Ascending aorta (tissue), 2 donors: Measurements from ENCODE around the gene MYADML2. TPM values are rescaled to one million over a fixed set of nuclear protein-coding genes. Genes with fewer than 3 reads are reported as not detected.

Experiments used
- DNase-seq, 2 donors: peaks; one replicate each; pipeline ENCODE4 v3.0.0-alpha.2; 2019; ENCODE audit warnings: low spot score in 2 of 2
- H3K27ac ChIP-seq, 2 donors: fragments of 200-600 bp; sonication (generic); one replicate each; pipeline ENCODE4 v1.5.1; 2016 to 2017; ENCODE audit warnings: mild to moderate bottlenecking in 1 of 2
- H3K27me3 ChIP-seq: fragments of 200-600 bp; sonication (generic); one replicate; pipeline ENCODE4 v1.5.1; 2017
- H3K36me3 ChIP-seq, 2 donors: fragments of 200-600 bp; sonication (generic); one replicate each; pipeline ENCODE4 v1.5.1; 2016
- H3K4me1 ChIP-seq, 2 donors: fragments of 200-600 bp; sonication (generic); one replicate each; pipeline ENCODE4 v1.5.1; 2016 to 2017; ENCODE audit warnings: mild to moderate bottlenecking in 1 of 2
- H3K4me3 ChIP-seq, 2 donors: fragments of 200-600 bp; sonication (generic); one replicate each; pipeline ENCODE4 v1.5.1; 2016 to 2017; ENCODE audit warnings: mild to moderate bottlenecking in 1 of 2
- H3K9me3 ChIP-seq, 2 donors: fragments of 200-600 bp; sonication (generic); one replicate each; pipeline ENCODE4 v1.5.1; 2016
- intact Hi-C: fragments of 100-400 bp; cut with DNase I; formaldehyde crosslinking; loops from one replicate; pipeline ENCODE4 v1.15.1; 2023
- total RNA-seq: library from RNA; depleted of rRNA; stranded (reverse); fragments of >200 nt; gene quantifications from one replicate; pipeline ENCODE4 v1.1.0, GENCODE V29; 2016
- TF ChIP-seq, protein P1 (sequence below), 3 experiments: fragments of 200-600 bp in 2 of 3; fragments of 450-650 bp in 1 of 3; sonication (generic) in 2 of 3; IDR thresholded peaks; one replicate each; pipeline ENCODE4 v1.5.1; 2016 to 2019; ENCODE audit warnings: antibody characterized with exemption in 3 of 3, mild to moderate bottlenecking in 1 of 3, moderate library complexity in 1 of 3

The MYADML2 gene
- total RNA-seq, 1 donor from 2014 or later: not detected

DNA sequence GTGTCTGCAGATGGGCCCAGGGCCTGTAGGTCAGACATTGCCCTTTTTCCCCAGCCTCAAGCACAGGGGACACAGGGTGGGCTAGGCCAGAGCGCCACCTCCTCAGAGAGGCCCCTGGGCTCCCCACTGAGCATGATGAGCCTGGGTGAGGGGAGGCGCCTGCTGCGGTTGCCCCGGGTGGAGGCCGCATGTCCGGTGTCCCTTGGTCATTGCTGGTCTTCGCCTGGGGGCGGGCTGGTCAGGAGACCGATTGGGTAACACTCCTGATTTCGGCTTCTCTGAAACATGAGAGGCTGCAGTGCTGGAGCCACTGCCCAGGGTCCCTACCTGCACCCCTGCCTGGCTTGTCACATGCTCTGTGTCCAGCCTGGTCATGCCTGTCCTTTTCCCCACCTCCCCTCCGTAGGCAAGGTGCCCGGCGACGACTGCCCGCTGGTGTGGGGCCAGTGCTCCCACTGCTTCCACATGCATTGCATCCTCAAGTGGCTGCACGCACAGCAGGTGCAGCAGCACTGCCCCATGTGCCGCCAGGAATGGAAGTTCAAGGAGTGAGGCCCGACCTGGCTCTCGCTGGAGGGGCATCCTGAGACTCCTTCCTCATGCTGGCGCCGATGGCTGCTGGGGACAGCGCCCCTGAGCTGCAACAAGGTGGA, 47.4 kb downstream of the MYADML2 start:
- H3K36me3 ChIP-seq: peaks cover 27 to 61% of the 10 kb centered on the region in 2 donors
- peak in 1 of 2 donors; percentile 63 for DNase-seq
- intact Hi-C loops: no loop called here

DNA sequence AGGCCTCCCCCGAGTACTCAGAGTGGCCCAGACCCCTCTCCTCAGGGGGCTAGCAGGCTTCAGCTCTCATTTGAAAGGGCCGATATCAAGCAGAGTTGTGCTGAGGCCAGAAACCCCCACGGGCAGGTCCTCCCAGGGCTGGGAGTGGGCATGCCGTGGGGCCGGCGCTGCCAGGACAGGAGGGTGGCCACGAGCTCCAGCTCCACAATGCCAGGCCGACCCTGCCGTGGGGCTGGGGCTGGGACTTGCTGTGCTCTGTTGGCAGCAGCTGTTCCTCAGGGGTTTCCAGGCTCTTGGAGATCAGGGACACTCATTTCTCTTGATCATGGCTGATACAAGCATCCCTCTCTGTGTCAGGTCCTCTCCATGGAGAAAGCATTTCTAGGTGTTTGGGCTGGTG, 48.1 kb downstream of the MYADML2 start:
- DNase-seq: no peak
- intact Hi-C loops: no loop called here
- Histone ChIP-seq H3K27me3 (no peaks in the 10 kb centered on the region), H3K36me3 (peaks cover 27 to 68% of the 10 kb centered on the region in 2 donors), H3K27ac (no peak overlapping the region), H3K4me3 (no peak overlapping the region), H3K4me1 (peaks cover 5 to 10% of the 10 kb centered on the region in 2 donors), H3K9me3 (no peaks in the 10 kb centered on the region)
- TF ChIP-seq, protein P1, sequence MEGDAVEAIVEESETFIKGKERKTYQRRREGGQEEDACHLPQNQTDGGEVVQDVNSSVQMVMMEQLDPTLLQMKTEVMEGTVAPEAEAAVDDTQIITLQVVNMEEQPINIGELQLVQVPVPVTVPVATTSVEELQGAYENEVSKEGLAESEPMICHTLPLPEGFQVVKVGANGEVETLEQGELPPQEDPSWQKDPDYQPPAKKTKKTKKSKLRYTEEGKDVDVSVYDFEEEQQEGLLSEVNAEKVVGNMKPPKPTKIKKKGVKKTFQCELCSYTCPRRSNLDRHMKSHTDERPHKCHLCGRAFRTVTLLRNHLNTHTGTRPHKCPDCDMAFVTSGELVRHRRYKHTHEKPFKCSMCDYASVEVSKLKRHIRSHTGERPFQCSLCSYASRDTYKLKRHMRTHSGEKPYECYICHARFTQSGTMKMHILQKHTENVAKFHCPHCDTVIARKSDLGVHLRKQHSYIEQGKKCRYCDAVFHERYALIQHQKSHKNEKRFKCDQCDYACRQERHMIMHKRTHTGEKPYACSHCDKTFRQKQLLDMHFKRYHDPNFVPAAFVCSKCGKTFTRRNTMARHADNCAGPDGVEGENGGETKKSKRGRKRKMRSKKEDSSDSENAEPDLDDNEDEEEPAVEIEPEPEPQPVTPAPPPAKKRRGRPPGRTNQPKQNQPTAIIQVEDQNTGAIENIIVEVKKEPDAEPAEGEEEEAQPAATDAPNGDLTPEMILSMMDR (IDR thresholded peaks at IDR 0.05): no peak

More for the DNA sequence above, 47.4 kb downstream of the MYADML2 start:
- TF ChIP-seq, protein P1 (IDR thresholded peaks at IDR 0.05): no peak
- Histone ChIP-seq H3K4me3 (no peak overlapping the region), H3K9me3 (no peaks in the 10 kb centered on the region), H3K27ac (no peak overlapping the region), H3K4me1 (peaks cover 5 to 10% of the 10 kb centered on the region in 2 donors), H3K27me3 (no peaks in the 10 kb centered on the region)

DNA sequence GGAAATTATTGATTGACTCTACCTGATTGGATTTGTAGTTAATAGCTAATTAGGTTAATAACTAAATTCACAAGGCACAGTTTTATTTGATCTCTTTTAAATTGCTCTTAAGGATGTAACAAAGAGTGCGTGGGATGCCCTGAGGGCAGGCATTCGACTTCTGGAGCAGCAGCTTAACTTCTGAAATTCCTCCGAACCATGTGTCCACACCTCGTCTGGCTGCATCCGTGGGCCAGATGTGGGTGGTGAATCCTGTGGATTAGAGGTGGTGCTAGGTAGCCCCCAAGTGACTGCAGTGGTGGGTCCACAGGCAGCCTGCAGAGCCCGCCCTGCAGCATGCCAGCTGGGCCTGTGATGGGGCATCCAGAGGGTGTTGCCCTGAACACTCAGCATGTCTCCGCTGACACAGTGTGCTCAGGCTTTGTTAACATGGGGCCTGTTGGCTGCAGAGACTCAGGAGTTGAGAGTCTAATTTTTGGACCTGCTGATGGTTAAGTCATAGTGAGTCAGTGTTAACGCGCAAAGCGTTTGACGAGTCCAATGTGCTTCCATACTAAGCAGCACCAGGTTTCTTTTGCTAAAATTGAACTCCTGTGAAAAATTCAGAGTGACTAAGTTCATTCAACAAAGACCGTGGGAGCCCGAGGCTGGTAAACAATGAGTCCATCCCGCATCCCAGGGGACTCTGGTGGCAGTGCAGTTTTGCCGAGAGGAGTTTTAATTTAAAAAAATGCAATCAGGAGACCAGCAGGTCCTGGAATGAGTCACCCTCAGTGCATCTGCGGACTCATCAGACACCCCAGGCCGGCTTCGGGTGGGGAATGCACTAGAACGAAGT, 48.8 kb downstream of the MYADML2 start:
- Histone ChIP-seq H3K9me3 (no peaks in the 10 kb centered on the region), H3K36me3 (peaks cover 27 to 71% of the 10 kb centered on the region in 2 donors), H3K27me3 (no peaks in the 10 kb centered on the region), H3K4me3 (no peak overlapping the region), H3K4me1 (peaks cover 5 to 10% of the 10 kb centered on the region in 2 donors), H3K27ac (no peak overlapping the region)
- intact Hi-C loops: no loop called here
- DNase-seq: no peak
- TF ChIP-seq, protein P1 (IDR thresholded peaks at IDR 0.05): no peak

DNA sequence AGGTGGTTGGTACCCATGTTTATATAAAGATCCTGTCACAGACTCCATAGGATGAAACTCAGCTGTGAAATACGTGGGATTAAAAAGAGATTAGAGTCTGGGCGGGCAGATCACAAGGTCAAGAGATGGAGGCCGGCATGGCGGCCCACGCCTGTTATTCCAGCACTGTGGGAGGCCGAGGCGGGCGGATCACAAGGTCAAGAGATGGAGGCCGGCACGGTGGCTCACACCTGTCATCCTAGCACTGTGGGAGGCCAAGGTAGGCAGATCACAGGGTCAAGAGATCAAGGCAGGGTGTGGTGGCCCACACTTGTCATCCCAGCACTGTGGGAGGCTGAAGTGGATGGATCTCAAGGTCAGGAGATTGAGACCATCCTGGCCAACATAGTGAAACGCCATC, 51.6 kb downstream of the MYADML2 start:
- H3K27ac ChIP-seq: no peak overlapping the region
- no peak overlapping the region for H3K4me3 ChIP-seq
- H3K36me3 ChIP-seq: peaks cover 27 to 67% of the 10 kb centered on the region in 2 donors
- TF ChIP-seq, protein P1 (IDR thresholded peaks at IDR 0.05): no peak
- H3K4me1 ChIP-seq: peaks cover 6 to 13% of the 10 kb centered on the region in 2 donors
- intact Hi-C loops: no loop called here
- no peaks in the 10 kb centered on the region for H3K27me3 ChIP-seq
- no peaks in the 10 kb centered on the region for H3K9me3 ChIP-seq
- DNase-seq: no peak

DNA sequence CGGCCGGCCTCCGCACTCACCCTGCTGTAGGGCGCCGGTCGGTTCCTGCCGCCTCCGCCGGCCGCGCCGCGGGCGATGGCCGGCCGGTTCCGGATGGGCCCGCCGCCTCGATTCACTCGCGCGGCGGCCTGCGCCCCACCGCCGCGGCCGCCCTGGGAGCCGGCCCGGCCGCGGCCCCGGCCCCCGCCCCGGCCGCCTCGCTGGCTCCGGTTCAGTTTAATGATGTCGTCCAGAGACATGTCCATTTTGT, 55.8 kb downstream of the MYADML2 start:
- H3K36me3 ChIP-seq: peaks cover 43 to 65% of the 10 kb centered on the region in 2 donors
- intact Hi-C loops: loop anchor here (1.0 to 2.0 kb wide), 3 partner anchors 20 to 35 kb away; partner anchors contain the start of genes ARHGDIA and PCYT2
- peak overlapping the region; percentile 80 to 89 for H3K27ac ChIP-seq
- H3K4me3 ChIP-seq: peak overlapping the region; percentile 80 to 96
- DNase-seq: no peak
- TF ChIP-seq, protein P1 (IDR thresholded peaks at IDR 0.05): no peak
- H3K27me3 ChIP-seq: no peaks in the 10 kb centered on the region
- H3K4me1 ChIP-seq: peaks cover 12 to 19% of the 10 kb centered on the region in 2 donors
- no peaks in the 10 kb centered on the region for H3K9me3 ChIP-seq
